CD4-positive, CD25-positive, alpha-beta regulatory T cell (primary cell): ENCODE measurements around the gene HPCAL1. TPM values are rescaled to one million over a fixed set of nuclear protein-coding genes. Genes with fewer than 3 reads are reported as not detected.

ENCODE experiments used
- polyA plus RNA-seq, 4 donors: library from polyadenylated mRNA; unstranded; fragments of 300-500 nt; fragmentation: Illumina TruSeq; gene quantifications; one replicate each; pipeline ENCODE4 v1.2.3, GENCODE V29; 2021
- total RNA-seq: library from RNA; stranded (reverse); gene quantifications from one replicate; pipeline ENCODE4 v1.2.3, GENCODE V29; 2022

The HPCAL1 gene
- total and polyA plus RNA-seq, 5 donors from 2014 or later, result 33.8 to 95.6 (median 84.8) TPM

Other genes with a start within 250 kb of the HPCAL1 start
- gene CYS1, start 222.5 kb upstream of the HPCAL1 start, total RNA-seq, result not detected
- not detected for gene CYS1, start 222.5 kb upstream of the HPCAL1 start, polyA plus RNA-seq
- 7.9 TPM for gene RRM2, start 180.2 kb upstream of the HPCAL1 start, total RNA-seq
- 10 to 100 TPM in 2 of 4 donors, 1 to 10 TPM in 2; 7.9 to 25.8 (median 16.7) TPM for gene RRM2, start 180.2 kb upstream of the HPCAL1 start, polyA plus RNA-seq
- 105 TPM for gene ODC1, start 145.4 kb downstream of the HPCAL1 start, total RNA-seq
- gene ODC1, start 145.4 kb downstream of the HPCAL1 start, polyA plus RNA-seq, result 100 to 1,000 TPM in 2 of 4 donors, 10 to 100 TPM in 2; 74.1 to 113 (median 92.6) TPM